Thyroid gland (tissue), 4 donors: ENCODE results near the gene DAZAP2. TPM values are rescaled to one million over a fixed set of nuclear protein-coding genes. Genes with fewer than 3 reads are reported as not detected.

Source experiments
- DNase-seq, 2 donors: peaks; one replicate each; pipeline ENCODE4 v3.0.0-alpha.2; 2019
- H3K27ac ChIP-seq, 3 donors: fragments of 200-600 bp; sonication (generic); 1 replicate in 2 of 3; 2 replicates in 1 of 3; pipeline ENCODE4 v1.5.1; 2016 to 2019; ENCODE audit warnings: mild to moderate bottlenecking in 1 of 3, moderate library complexity in 1 of 3
- H3K27me3 ChIP-seq: fragments of 200-600 bp; sonication (generic); one replicate; pipeline ENCODE4 v1.5.1; 2019
- H3K36me3 ChIP-seq, 2 donors: fragments of 200-600 bp; sonication (generic); one replicate each; pipeline ENCODE4 v1.5.1; 2016 to 2019
- H3K4me1 ChIP-seq, 2 donors: fragments of 200-600 bp; sonication (generic); one replicate each; pipeline ENCODE4 v1.5.1; 2017 to 2019
- H3K4me3 ChIP-seq, 3 donors: fragments of 200-600 bp; sonication (generic); replicated peaks in 1 of 3; 1 replicate in 2 of 3; 2 replicates in 1 of 3; pipeline ENCODE4 v1.5.1; 2016; ENCODE audit warnings: mild to moderate bottlenecking in 1 of 3
- H3K9me3 ChIP-seq: fragments of 200-600 bp; sonication (generic); one replicate; pipeline ENCODE4 v1.5.1; 2017
- POLR2A ChIP-seq, 2 donors: fragments of 450-650 bp; IDR thresholded peaks; one replicate each; pipeline ENCODE4 v1.6.1; 2017; ENCODE audit warnings: antibody characterized with exemption in 2 of 2, mild to moderate bottlenecking in 2 of 2, moderate library complexity in 1 of 2
- WGBS, 2 donors: methylation state at CpG; one replicate each; pipeline ENCODE4 v1.1.5; 2017; 5-methylcytosine and 5-hydroxymethylcytosine counted together
- intact Hi-C: fragments of 100-400 bp; cut with DNase I; formaldehyde crosslinking; loops from one replicate; pipeline ENCODE4 v1.15.1; 2023
- total RNA-seq, 4 donors: library from RNA; depleted of rRNA; stranded (reverse); fragments of >200 nt; gene quantifications; one replicate each; pipeline ENCODE4 v1.2.3, GENCODE V29; 2016
- TF ChIP-seq, protein P1 (sequence below), 6 experiments: fragments of 200-600 bp in 3 of 6; fragments of 450-650 bp in 3 of 6; sonication (generic) in 3 of 6; IDR thresholded peaks; one replicate each; pipeline ENCODE4 v1.5.1; 2016 to 2019; ENCODE audit warnings: antibody characterized with exemption in 6 of 6, mild to moderate bottlenecking in 2 of 6, inconsistent platforms in 1 of 6, moderate library complexity in 1 of 6

The DAZAP2 gene
- total RNA-seq, 4 donors from 2014 or later, result 238 to 452 (median 323) TPM

DNA sequence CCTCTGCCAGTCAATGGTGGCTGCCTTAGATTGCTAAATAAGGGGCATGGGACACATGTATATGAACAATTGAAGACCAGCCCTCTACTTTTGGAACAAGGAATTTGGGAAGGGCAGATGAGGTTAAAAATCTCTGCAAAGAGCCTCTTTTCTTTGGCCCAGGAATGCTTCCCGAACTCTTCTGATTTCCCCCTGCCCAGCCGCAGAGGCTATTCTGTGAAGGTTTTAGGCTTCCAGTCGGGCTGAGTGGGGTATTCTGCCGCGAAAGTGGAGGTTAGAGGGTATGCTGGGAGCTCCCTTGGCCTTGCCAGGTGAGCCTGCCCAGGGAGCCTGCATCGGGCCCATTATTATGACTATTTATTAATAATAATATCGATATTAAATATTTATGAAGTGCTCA, 22.0 kb upstream of the DAZAP2 start:
- H3K36me3 ChIP-seq, result no peaks in the 10 kb centered on the region
- whole genome bisulfite sequencing, 2 donors, result 18 to 23% methylated on average over 7 of the region's 7 CpGs
- H3K4me1 ChIP-seq, result peaks cover 13 to 20% of the 10 kb centered on the region in 2 donors
- intact Hi-C loops, result no loop called here
- no peaks in the 10 kb centered on the region for H3K27me3 ChIP-seq
- peak overlapping the region; percentile 94 to 99 (median 97) for H3K27ac ChIP-seq
- H3K4me3 ChIP-seq, result peak overlapping the region in 2 of 3 donors; percentile 38 to 79
- TF ChIP-seq, protein P1, sequence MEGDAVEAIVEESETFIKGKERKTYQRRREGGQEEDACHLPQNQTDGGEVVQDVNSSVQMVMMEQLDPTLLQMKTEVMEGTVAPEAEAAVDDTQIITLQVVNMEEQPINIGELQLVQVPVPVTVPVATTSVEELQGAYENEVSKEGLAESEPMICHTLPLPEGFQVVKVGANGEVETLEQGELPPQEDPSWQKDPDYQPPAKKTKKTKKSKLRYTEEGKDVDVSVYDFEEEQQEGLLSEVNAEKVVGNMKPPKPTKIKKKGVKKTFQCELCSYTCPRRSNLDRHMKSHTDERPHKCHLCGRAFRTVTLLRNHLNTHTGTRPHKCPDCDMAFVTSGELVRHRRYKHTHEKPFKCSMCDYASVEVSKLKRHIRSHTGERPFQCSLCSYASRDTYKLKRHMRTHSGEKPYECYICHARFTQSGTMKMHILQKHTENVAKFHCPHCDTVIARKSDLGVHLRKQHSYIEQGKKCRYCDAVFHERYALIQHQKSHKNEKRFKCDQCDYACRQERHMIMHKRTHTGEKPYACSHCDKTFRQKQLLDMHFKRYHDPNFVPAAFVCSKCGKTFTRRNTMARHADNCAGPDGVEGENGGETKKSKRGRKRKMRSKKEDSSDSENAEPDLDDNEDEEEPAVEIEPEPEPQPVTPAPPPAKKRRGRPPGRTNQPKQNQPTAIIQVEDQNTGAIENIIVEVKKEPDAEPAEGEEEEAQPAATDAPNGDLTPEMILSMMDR (IDR thresholded peaks at IDR 0.05), result no peak
- TF ChIP-seq POLR2A (IDR thresholded peaks at IDR 0.05), result no peak
- H3K9me3 ChIP-seq, result no peaks in the 10 kb centered on the region
- peak; percentile 12 to 15 for DNase-seq

DNA sequence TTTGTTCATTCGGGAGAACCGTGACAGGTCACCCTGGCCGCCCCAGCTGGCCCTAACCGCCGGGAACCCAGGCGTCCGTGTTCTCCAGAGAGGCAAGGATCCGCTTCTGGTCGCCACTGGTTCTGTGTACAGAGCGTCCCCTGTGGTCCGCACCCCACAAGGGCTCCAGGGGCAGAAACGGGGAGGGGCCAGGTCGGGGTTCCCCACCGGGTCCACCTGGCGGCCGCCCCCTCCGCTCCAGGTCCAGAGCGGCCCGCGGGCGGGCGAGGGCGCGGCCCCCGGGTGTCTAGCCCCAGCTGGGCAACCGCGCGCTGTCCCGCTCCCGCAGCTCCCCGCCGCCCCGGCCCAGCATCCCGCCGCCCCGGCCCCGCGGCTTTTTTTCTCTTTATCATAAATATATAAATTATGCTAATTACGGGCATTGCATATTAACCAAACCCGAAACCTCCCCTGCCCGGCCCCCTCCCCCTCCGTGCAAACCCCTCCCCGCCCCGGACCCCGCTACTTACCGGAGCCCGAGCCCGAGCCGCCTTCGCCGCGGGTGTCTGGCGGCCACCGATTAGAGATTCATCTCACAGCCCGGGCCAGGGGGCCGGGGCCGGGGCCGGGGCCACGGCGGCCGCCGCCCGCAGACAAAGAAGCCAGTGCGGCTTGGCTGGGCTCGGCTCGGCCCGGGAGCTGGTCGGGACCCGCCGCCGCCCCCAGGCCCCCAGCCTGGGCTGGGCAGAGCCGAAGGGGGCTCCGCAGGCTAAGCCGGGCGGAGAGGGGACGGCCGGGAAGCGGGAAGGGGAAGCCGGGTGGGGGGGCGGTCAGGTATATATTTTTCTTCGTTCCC, 21.3 kb upstream of the DAZAP2 start:
- DNase-seq, result peak; percentile 71 to 77
- 1% methylated on average over 38 to 48 of the region's 81 CpGs for WGBS, 2 donors
- intact Hi-C loops, result no loop called here
- Histone ChIP-seq H3K27ac (peak overlapping the region; percentile 94 to 99 (median 97)), H3K36me3 (no peaks in the 10 kb centered on the region), H3K9me3 (no peaks in the 10 kb centered on the region), H3K4me1 (peaks cover 13 to 20% of the 10 kb centered on the region in 2 donors), H3K27me3 (no peaks in the 10 kb centered on the region), H3K4me3 (peak overlapping the region; percentile 10 to 79 (median 38))
- TF ChIP-seq POLR2A (IDR thresholded peaks at IDR 0.05), result peak in 1 of 2 donors; percentile 51
- TF ChIP-seq, protein P1 (IDR thresholded peaks at IDR 0.05), result peak in 4 of 6 experiments; percentile 14 to 40 (median 32)

DNA sequence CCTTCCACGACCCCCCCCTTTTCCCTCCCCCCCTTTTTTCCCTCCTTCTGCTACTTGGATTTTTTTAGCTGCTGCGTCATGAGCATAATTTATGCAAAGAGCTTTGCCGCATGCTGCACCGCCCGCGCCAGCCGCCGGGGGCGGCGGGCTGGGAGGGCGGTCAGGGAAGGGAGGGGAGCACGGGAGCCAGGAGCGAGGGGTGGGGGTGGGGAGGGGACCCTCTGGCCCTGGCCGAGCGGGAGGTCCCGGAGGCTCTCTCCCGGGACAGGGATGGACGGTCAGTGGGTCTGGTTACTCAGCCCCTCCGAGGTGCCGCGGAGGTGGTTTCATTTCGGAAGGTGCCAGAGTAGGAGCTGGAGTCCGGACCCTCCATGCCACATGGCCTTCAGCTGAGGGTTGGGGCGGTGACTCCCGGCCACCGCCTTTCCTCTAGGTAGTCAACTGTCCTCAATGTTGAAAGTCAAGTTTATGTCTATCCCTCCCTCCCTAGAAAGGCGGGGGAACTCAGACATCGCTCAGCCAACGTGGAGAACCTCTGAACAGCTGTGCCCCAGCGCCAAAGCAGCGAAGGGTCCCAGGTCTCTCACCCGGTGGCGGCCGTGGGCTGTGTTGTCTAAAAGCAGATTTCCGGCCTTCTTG, 20.5 kb upstream of the DAZAP2 start, which contains the start of gene POU6F1:
TSS of gene POU6F1 (minus strand) at position 95 of the 639 bp plus-strand sequence. CDS start 11,226 bp downstream, outside the sequence.
- no peaks in the 10 kb centered on the region for H3K27me3 ChIP-seq
- H3K4me3 ChIP-seq, result peak within 1 kb of the TSS; percentile 10 to 79 (median 38)
- WGBS, 2 donors, result 1 to 2% methylated on average over 11 to 25 of the region's 35 CpGs
- peak; percentile 75 to 78 for DNase-seq
- H3K9me3 ChIP-seq, result no peaks in the 10 kb centered on the region
- H3K4me1 ChIP-seq, result peaks cover 13 to 20% of the 10 kb centered on the region in 2 donors
- intact Hi-C loops, result no loop called here
- peak within 1 kb of the TSS; percentile 94 to 99 (median 97) for H3K27ac ChIP-seq
- H3K36me3 ChIP-seq, result no peaks in the 10 kb centered on the region
- TF ChIP-seq POLR2A (IDR thresholded peaks at IDR 0.05), result peak in 1 of 2 donors; percentile 38
- TF ChIP-seq, protein P1 (IDR thresholded peaks at IDR 0.05), result peak; percentile 39 to 74 (median 49)

DNA sequence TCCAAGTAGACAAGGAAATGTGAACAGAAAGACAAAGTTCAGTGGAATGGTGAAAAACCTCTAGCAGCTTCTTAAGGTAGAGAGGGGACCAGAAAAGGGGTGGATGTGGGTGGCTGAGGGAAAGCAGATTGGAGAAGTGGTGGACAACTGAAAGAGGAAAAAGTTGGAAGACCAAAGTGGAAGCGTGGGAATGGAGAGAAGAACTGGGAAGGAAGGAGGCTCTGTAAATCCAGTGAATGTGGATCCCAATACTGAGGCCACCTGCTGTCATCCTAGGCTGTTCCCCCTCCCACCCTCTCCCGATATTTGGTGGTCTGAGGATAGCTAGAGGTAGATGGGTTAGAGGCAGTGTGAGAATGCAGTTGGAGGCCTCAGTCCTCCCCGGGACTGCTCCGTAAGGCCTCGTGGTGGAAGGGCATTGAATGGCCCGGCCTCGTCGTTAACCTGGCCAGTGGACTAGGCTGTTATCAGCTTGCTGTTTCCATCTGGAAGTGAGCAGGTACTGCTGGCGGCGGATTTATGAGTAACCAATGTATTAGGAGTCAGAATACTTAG, 19.9 kb upstream of the DAZAP2 start:
- Histone ChIP-seq H3K4me3 (peak overlapping the region in 2 of 3 donors; percentile 38 to 79), H3K9me3 (no peaks in the 10 kb centered on the region), H3K27me3 (no peaks in the 10 kb centered on the region), H3K36me3 (no peaks in the 10 kb centered on the region), H3K27ac (peak overlapping the region; percentile 94 to 99 (median 97)), H3K4me1 (peaks cover 13 to 20% of the 10 kb centered on the region in 2 donors)
- WGBS, 2 donors, result 57 to 64% methylated on average over 10 of the region's 10 CpGs
- intact Hi-C loops, result no loop called here
- no peak for DNase-seq
- TF ChIP-seq, protein P1 (IDR thresholded peaks at IDR 0.05), result no peak
- TF ChIP-seq POLR2A (IDR thresholded peaks at IDR 0.05), result no peak
